ENCODE data around the gene IZUMO1R.

Gene IZUMO1R

DNA sequence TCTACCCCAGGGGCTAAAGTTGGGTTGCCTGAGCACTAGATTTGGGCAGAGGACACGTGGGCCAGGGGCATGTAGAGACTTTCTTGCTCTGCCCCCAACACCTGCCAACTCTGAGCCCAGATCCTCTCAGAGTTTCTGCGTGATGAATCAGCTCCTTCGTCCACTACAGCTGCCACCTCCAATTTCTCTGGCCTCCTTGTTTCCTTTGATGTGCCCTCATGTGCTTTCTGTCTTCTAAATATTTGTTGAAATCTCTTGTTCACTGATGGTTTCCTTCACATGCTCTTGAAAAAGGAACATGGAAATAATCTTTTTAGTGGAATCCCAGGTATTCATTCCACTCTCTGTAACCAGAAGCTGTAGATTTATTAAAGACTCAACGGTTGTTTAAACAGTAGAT, 8.0 kb downstream of the IZUMO1R start:
- no peaks in the 10 kb centered on the region for H3K79me2 ChIP-seq (ENCODE audit: low read length)
- no peak overlapping the region for H2AFZ ChIP-seq (ENCODE audit: low read depth, low read length)
- H3K9ac ChIP-seq (ENCODE audit: low read length) = no peak overlapping the region
- no peaks in the 10 kb centered on the region for H4K20me1 ChIP-seq (ENCODE audit: insufficient read depth, low read length)
- no peak overlapping the region for H3K4me3 ChIP-seq (ENCODE audit: low read length)
- peaks cover 13% of the 10 kb centered on the region for H3K4me1 ChIP-seq (ENCODE audit: low read length)
- no peaks in the 10 kb centered on the region for H3K36me3 ChIP-seq (replicated peaks; ENCODE audit: low read depth, low read length)
- TF ChIP-seq, protein P1, sequence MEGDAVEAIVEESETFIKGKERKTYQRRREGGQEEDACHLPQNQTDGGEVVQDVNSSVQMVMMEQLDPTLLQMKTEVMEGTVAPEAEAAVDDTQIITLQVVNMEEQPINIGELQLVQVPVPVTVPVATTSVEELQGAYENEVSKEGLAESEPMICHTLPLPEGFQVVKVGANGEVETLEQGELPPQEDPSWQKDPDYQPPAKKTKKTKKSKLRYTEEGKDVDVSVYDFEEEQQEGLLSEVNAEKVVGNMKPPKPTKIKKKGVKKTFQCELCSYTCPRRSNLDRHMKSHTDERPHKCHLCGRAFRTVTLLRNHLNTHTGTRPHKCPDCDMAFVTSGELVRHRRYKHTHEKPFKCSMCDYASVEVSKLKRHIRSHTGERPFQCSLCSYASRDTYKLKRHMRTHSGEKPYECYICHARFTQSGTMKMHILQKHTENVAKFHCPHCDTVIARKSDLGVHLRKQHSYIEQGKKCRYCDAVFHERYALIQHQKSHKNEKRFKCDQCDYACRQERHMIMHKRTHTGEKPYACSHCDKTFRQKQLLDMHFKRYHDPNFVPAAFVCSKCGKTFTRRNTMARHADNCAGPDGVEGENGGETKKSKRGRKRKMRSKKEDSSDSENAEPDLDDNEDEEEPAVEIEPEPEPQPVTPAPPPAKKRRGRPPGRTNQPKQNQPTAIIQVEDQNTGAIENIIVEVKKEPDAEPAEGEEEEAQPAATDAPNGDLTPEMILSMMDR (IDR thresholded peaks at IDR 0.05; ENCODE audit: low read depth, low read length) = no peak
- TF ChIP-seq EZH2phosphoT487 (IDR thresholded peaks at IDR 0.05; ENCODE audit: low read depth) = no peak
- no peak overlapping the region for H3K27ac ChIP-seq (ENCODE audit: low read length)
- H3K4me2 ChIP-seq (ENCODE audit: low read length) = no peak overlapping the region
- H3K9me3 ChIP-seq (ENCODE audit: insufficient read depth, low read length) = no peaks in the 10 kb centered on the region
- peaks cover 3% of the 10 kb centered on the region; the same call in 1 of the 2 replicates for H3K27me3 ChIP-seq (ENCODE audit: low read depth, low read length)

DNA sequence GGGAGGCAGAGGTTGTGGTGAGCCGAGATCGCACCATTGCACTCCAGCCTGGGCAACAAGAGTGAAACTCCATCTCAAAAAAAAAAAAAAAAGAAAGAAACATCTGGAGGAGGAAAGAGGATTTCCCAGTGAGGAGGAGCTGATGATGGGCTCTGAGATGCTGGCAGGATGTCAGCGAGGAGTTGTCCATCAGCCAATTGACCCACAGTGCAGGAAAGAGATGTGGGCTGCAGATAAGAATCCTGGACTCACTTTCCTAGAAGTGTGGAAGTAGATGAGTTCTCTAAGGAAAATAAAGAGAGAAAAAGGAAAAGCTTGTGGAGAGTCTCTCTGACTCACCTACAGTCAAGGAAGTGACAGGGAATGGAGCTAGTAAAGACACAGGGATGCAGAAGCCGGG, 9.7 kb downstream of the IZUMO1R start:
- Histone ChIP-seq H4K20me1 (ENCODE audit: insufficient read depth, low read length) (no peaks in the 10 kb centered on the region), H3K9ac (ENCODE audit: low read length) (no peak overlapping the region), H3K27me3 (ENCODE audit: low read depth, low read length) (peaks cover 3% of the 10 kb centered on the region; the same call in 1 of the 2 replicates), H2AFZ (ENCODE audit: low read depth, low read length) (no peak overlapping the region), H3K27ac (ENCODE audit: low read length) (no peak overlapping the region), H3K79me2 (ENCODE audit: low read length) (no peaks in the 10 kb centered on the region), H3K4me1 (ENCODE audit: low read length) (peaks cover 6% of the 10 kb centered on the region; the same call in 1 of the 2 replicates), H3K4me3 (ENCODE audit: low read length) (no peak overlapping the region), H3K4me2 (ENCODE audit: low read length) (no peak overlapping the region), H3K36me3 (replicated peaks; ENCODE audit: low read depth, low read length) (no peaks in the 10 kb centered on the region), H3K9me3 (ENCODE audit: insufficient read depth, low read length) (no peaks in the 10 kb centered on the region)
- no peak for TF ChIP-seq EZH2phosphoT487 (IDR thresholded peaks at IDR 0.05; ENCODE audit: low read depth)
- TF ChIP-seq, protein P1 (IDR thresholded peaks at IDR 0.05; ENCODE audit: low read depth, low read length) = no peak

DNA sequence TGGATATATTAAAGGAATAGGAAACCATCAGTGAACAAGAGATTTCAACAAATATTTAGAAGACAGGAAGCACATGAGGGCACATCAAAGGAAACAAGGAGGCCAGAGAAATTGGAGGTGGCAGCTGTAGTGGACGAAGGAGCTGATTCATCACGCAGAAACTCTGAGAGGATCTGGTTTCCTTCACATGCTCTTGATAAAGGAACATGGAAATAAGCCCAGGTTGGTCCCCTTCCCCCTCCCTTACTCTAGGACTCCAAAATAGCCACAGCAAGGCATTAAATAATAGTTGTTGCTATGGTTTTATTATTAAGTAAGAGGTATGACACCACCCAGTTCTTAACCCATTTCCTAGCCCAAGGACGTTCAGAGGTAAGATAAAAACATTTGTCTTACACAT, 11.3 kb downstream of the IZUMO1R start:
- no peak overlapping the region for H3K4me2 ChIP-seq (ENCODE audit: low read length)
- peaks cover 3% of the 10 kb centered on the region; the same call in 1 of the 2 replicates for H3K27me3 ChIP-seq (ENCODE audit: low read depth, low read length)
- H3K4me1 ChIP-seq (ENCODE audit: low read length) = no peaks in the 10 kb centered on the region
- no peaks in the 10 kb centered on the region for H4K20me1 ChIP-seq (ENCODE audit: insufficient read depth, low read length)
- no peaks in the 10 kb centered on the region for H3K36me3 ChIP-seq (replicated peaks; ENCODE audit: low read depth, low read length)
- H3K27ac ChIP-seq (ENCODE audit: low read length) = no peak overlapping the region
- no peaks in the 10 kb centered on the region for H3K79me2 ChIP-seq (ENCODE audit: low read length)
- TF ChIP-seq EZH2phosphoT487 (IDR thresholded peaks at IDR 0.05; ENCODE audit: low read depth) = no peak
- TF ChIP-seq, protein P1 (IDR thresholded peaks at IDR 0.05; ENCODE audit: low read depth, low read length) = no peak
- H3K4me3 ChIP-seq (ENCODE audit: low read length) = no peak overlapping the region
- H2AFZ ChIP-seq (ENCODE audit: low read depth, low read length) = no peak overlapping the region
- no peaks in the 10 kb centered on the region for H3K9me3 ChIP-seq (ENCODE audit: insufficient read depth, low read length)
- H3K9ac ChIP-seq (ENCODE audit: low read length) = no peak overlapping the region

DNA sequence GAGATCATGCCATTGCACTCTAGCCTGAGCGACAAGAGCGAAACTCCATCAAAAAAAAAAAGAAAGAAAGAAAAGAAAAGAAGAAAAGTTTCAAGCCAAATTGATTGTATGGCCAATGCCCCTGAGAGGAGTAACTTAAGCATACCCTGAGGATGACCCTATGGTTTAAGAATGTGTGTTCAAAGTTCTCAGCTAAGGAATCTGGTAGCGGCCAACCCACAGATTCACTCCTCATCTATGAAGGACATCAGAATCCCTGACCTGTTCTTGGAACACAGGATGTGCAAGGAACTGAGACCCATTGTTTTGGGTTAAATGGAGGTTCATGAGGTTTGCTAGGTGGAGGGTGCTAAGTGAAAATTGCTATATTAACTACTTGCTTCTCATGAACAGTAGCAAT, 18.1 kb downstream of the IZUMO1R start:
- no peaks in the 10 kb centered on the region for H4K20me1 ChIP-seq (ENCODE audit: insufficient read depth, low read length)
- TF ChIP-seq EZH2phosphoT487 (IDR thresholded peaks at IDR 0.05; ENCODE audit: low read depth) = no peak
- TF ChIP-seq, protein P1 (IDR thresholded peaks at IDR 0.05; ENCODE audit: low read depth, low read length) = no peak
- H3K27ac ChIP-seq (ENCODE audit: low read length) = no peak overlapping the region
- 0 out of 2 replicates have a peak, but pooled peaks cover 5% of the 10 kb centered on the region for H3K9me3 ChIP-seq (ENCODE audit: insufficient read depth, low read length)
- H3K36me3 ChIP-seq (replicated peaks; ENCODE audit: low read depth, low read length) = peaks cover 3% of the 10 kb centered on the region
- H3K9ac ChIP-seq (ENCODE audit: low read length) = no peak overlapping the region
- H3K27me3 ChIP-seq (ENCODE audit: low read depth, low read length) = no peaks in the 10 kb centered on the region
- H3K4me1 ChIP-seq (ENCODE audit: low read length) = peaks cover 9% of the 10 kb centered on the region
- no peak overlapping the region for H3K4me3 ChIP-seq (ENCODE audit: low read length)
- no peaks in the 10 kb centered on the region for H3K79me2 ChIP-seq (ENCODE audit: low read length)
- H3K4me2 ChIP-seq (ENCODE audit: low read length) = no peak overlapping the region
- H2AFZ ChIP-seq (ENCODE audit: low read depth, low read length) = no peak overlapping the region

Data from OCI-LY3 (cell line).